Keratinocyte (primary cell): ENCODE results near the gene TRIM67. TPM values are rescaled to one million over a fixed set of nuclear protein-coding genes. Genes with fewer than 3 reads are reported as not detected.

Source experiments
- DNase-seq: peaks from one replicate; pipeline ENCODE4 v3.0.0-alpha.2; 2011; ENCODE audit warnings: low read depth, missing footprints, low spot score
- FAIRE-seq: peaks from 2 replicates; lab custom pipeline; 2011; peaks lifted over from hg19 to GRCh38; lab: Jason Lieb, UNC
- H2AFZ ChIP-seq: 2 replicates; pipeline ENCODE4 v1.6.0; 2012; ENCODE audit warnings: low read length, control low read depth, inconsistent platforms; ENCODE audit not compliant: control insufficient read depth
- H3K27ac ChIP-seq: 2 replicates; pipeline ENCODE4 v1.5.1; 2011; ENCODE audit warnings: low read length; ENCODE audit not compliant: control insufficient read depth, insufficient read depth
- H3K27me3 ChIP-seq: 3 replicates; pipeline ENCODE4 v1.6.0; 2011; ENCODE audit warnings: low read length; ENCODE audit not compliant: control insufficient read depth, insufficient read depth; ENCODE audit errors: extremely low read depth
- H3K36me3 ChIP-seq, 2 experiments: 2 replicates in 1 of 2; 3 replicates in 1 of 2; pipeline ENCODE4 v1.5.1; 2011; ENCODE audit warnings: low read length in 2 of 2, mild to moderate bottlenecking in 1 of 2; ENCODE audit not compliant: control insufficient read depth in 2 of 2, insufficient read depth in 2 of 2; ENCODE audit errors: extremely low read depth in 1 of 2
- H3K4me1 ChIP-seq: 3 replicates; pipeline ENCODE4 v1.5.1; 2011; ENCODE audit warnings: low read length; ENCODE audit not compliant: control insufficient read depth, insufficient read depth; ENCODE audit errors: extremely low read depth
- H3K4me2 ChIP-seq: 3 replicates; pipeline ENCODE4 v1.6.0; 2011; ENCODE audit warnings: low read depth, low read length; ENCODE audit not compliant: control insufficient read depth, insufficient read depth; ENCODE audit errors: extremely low read depth
- H3K4me3 ChIP-seq, 3 experiments: fragments of 200-600 bp in 1 of 3; sonication (generic) in 1 of 3; 2 replicates in 2 of 3; 3 replicates in 1 of 3; pipeline ENCODE4 v1.5.1; 2011 to 2016; ENCODE audit warnings: low read length in 3 of 3, mild to moderate bottlenecking in 3 of 3, control low read depth in 2 of 3, inconsistent platforms in 1 of 3, low read depth in 1 of 3, mixed read lengths in 1 of 3, mixed run types in 1 of 3, moderate library complexity in 1 of 3; ENCODE audit not compliant: control insufficient read depth in 2 of 3, insufficient read depth in 2 of 3; ENCODE audit errors: extremely low read depth in 1 of 3
- H3K79me2 ChIP-seq: 2 replicates; pipeline ENCODE4 v1.6.0; 2012; ENCODE audit warnings: low read length; ENCODE audit not compliant: control insufficient read depth, insufficient read depth
- H3K9ac ChIP-seq: 3 replicates; pipeline ENCODE4 v1.6.0; 2011; ENCODE audit warnings: low read length; ENCODE audit not compliant: control insufficient read depth, insufficient read depth; ENCODE audit errors: extremely low read depth
- H3K9me1 ChIP-seq: 3 replicates; pipeline ENCODE4 v1.6.0; 2011; ENCODE audit warnings: low read length; ENCODE audit not compliant: control insufficient read depth, insufficient read depth; ENCODE audit errors: extremely low read depth
- H3K9me3 ChIP-seq: 2 replicates; pipeline ENCODE4 v1.5.1; 2012; ENCODE audit warnings: low read depth, low read length; ENCODE audit not compliant: control insufficient read depth
- H4K20me1 ChIP-seq: 3 replicates; pipeline ENCODE4 v1.6.0; 2011; ENCODE audit warnings: low read length; ENCODE audit not compliant: control insufficient read depth, insufficient read depth; ENCODE audit errors: extremely low read depth
- CTCF ChIP-seq, 3 experiments: IDR thresholded peaks in 1 of 3; conservative IDR thresholded peaks in 1 of 3; optimal IDR thresholded peaks in 1 of 3; 2 replicates in 2 of 3; 3 replicates in 1 of 3; pipeline versions ENCODE3 to v1.5.1; 2011; ENCODE audit warnings: low read length in 3 of 3, mild to moderate bottlenecking in 3 of 3, moderate library complexity in 2 of 3, control low read depth in 1 of 3, inconsistent platforms in 1 of 3; ENCODE audit not compliant: insufficient read depth in 2 of 3; ENCODE audit errors: extremely low read depth in 1 of 3
- EZH2 ChIP-seq: IDR thresholded peaks from one replicate; pipeline ENCODE4 v1.6.1; 2012; ENCODE audit warnings: inconsistent platforms, mild to moderate bottlenecking, low read length, moderate library complexity
- dilution Hi-C: fragments of 300-500 bp; cut with MboI; formaldehyde crosslinking; loops from one replicate; pipeline ENCODE4 v1.7.0; 2020; ENCODE audit warnings: low sequenced_read_pairs; ENCODE audit not compliant: extremely low pct_ligation_motif_present
- polyA plus RNA-seq, 5 experiments: library from polyadenylated mRNA; depleted of rRNA in 3 of 5; stranded (reverse) in 3 of 5; stranded (forward) in 1 of 5; unstranded in 1 of 5; fragments of >200 nt; gene quantifications; 1 replicate in 1 of 5; 2 replicates in 3 of 5; 3 replicates in 1 of 5; pipeline versions ENCODE4 v1.2.1 to v1.2.3, GENCODE V29; 2011 to 2012; ENCODE audit warnings: missing spikeins in 2 of 5, low read depth in 1 of 5, low replicate concordance in 1 of 5

TRIM67 gene
- polyA plus RNA-seq, 1 donor (not counting 4 experiments of a cell fraction or from before 2014, with no cell fraction given), result not detected

- no peaks in the 10 kb centered on the region for H3K4me1 ChIP-seq
These were observed 23.5 kb downstream of the TRIM67 start for GRCh38 chr1:231185391-231185790.

GRCh38 chr1:231186356-231187115 lies 24.7 kb downstream of the TRIM67 start:
- Histone ChIP-seq H3K4me3 (no peak overlapping the region), H3K27ac (no peak overlapping the region), H3K9me3 (no peaks in the 10 kb centered on the region), H3K27me3 (peaks cover 15% of the 10 kb centered on the region), H3K9ac (no peak overlapping the region), H3K4me2 (no peak overlapping the region), H3K36me3 (no peaks in the 10 kb centered on the region), H3K4me1 (no peaks in the 10 kb centered on the region), H4K20me1 (no peaks in the 10 kb centered on the region), H3K79me2 (no peaks in the 10 kb centered on the region), H2AFZ (no peak overlapping the region), H3K9me1 (no peaks in the 10 kb centered on the region)
- dilution Hi-C loops, result no loop called here
- FAIRE-seq, result no peak
- DNase-seq, result no peak
- TF ChIP-seq EZH2 (no peak), CTCF (optimal IDR thresholded peaks at IDR 0.05 in 1 of 3, IDR thresholded peaks at IDR 0.05 in 1 of 3, conservative IDR thresholded peaks at IDR 0.05 in 1 of 3; ENCODE audit: extremely low read depth in 1 of 3, insufficient read depth in 2 of 3, low read length in 3 of 3) (no peak)

More at GRCh38 chr1:231185391-231185790, 23.5 kb downstream of the TRIM67 start:
- Histone ChIP-seq H3K9me1 (no peaks in the 10 kb centered on the region), H3K27me3 (peaks cover 15% of the 10 kb centered on the region), H3K9ac (no peak overlapping the region), H3K79me2 (no peaks in the 10 kb centered on the region), H3K27ac (no peak overlapping the region), H4K20me1 (no peaks in the 10 kb centered on the region), H3K36me3 (no peaks in the 10 kb centered on the region), H2AFZ (no peak overlapping the region), H3K4me2 (no peak overlapping the region), H3K9me3 (no peaks in the 10 kb centered on the region), H3K4me3 (no peak overlapping the region)
- no peak for DNase-seq
- FAIRE-seq, result no peak
- TF ChIP-seq CTCF (optimal IDR thresholded peaks at IDR 0.05 in 1 of 3, IDR thresholded peaks at IDR 0.05 in 1 of 3, conservative IDR thresholded peaks at IDR 0.05 in 1 of 3; ENCODE audit: extremely low read depth in 1 of 3, insufficient read depth in 2 of 3, low read length in 3 of 3), result no peak
- dilution Hi-C loops, result no loop called here
